Activated naive CD8-positive, alpha-beta T cell treated with anti-CD3 and anti-CD28 coated beads, Interleukin-2, amount 10 ng/mL, durations not matched to agents 7 days and 5 days (primary cell): ENCODE results near the gene RAB11B. TPM values are rescaled to one million over a fixed set of nuclear protein-coding genes. Genes with fewer than 3 reads are reported as not detected.
A peak's percentile ranks its signal among the peaks of the same experiment; 100 is the strongest.
"Not testable (repeated sequence)": the region's sequence is repeated elsewhere in the genome, so short reads cannot be mapped to it uniquely, and the experiment has no call there.

Source experiments
- ATAC-seq: fragments of 150-1000 bp; cut with Tn5 transposase; one replicate; pipeline ENCODE4 v1.10.0; 2021; ENCODE audit warnings: low read depth, moderate library complexity
- POLR2A ChIA-PET: fragments of 350-600 bp; sonication (Branson Sonifier 250); formaldehyde crosslinking; loops from one replicate; lab custom pipeline; 2021; ENCODE audit warnings: antibody characterized with exemption; lab: Charles Lee
- DNase-seq: peaks from one replicate; pipeline ENCODE4 v3.0.0; 2021
- H3K27ac Mint-ChIP-seq: one replicate; pipeline ENCODE4 v1.8.0; 2022; ENCODE audit warnings: mild to moderate bottlenecking, mixed read lengths
- H3K27me3 Mint-ChIP-seq: one replicate; pipeline ENCODE4 v1.8.0; 2022; ENCODE audit warnings: mild to moderate bottlenecking, moderate library complexity, mixed read lengths
- H3K36me3 Mint-ChIP-seq: one replicate; pipeline ENCODE4 v1.8.0; 2021; ENCODE audit warnings: mild to moderate bottlenecking, mixed read lengths
- H3K4me1 Mint-ChIP-seq: one replicate; pipeline ENCODE4 v1.8.0; 2021; ENCODE audit warnings: mixed read lengths
- H3K4me3 Mint-ChIP-seq: one replicate; pipeline ENCODE4 v1.8.0; 2022; ENCODE audit warnings: mild to moderate bottlenecking, moderate library complexity, mixed read lengths
- H3K9me3 Mint-ChIP-seq: one replicate; pipeline ENCODE4 v1.8.0; 2021; ENCODE audit warnings: mixed read lengths
- total RNA-seq, 2 experiments: library from RNA; stranded (reverse); gene quantifications; one replicate each; pipeline ENCODE4 v1.2.3, GENCODE V29; 2021

Gene RAB11B
- total RNA-seq, 2 experiments from 2014 or later = 98.8 to 103 TPM

- Mint-ChIP-seq H3K4me1 (no peaks in the 10 kb centered on the region), H3K9me3 (no peaks in the 10 kb centered on the region), H3K36me3 (peaks cover 4% of the 10 kb centered on the region), H3K4me3 (no peak overlapping the region), H3K27me3 (no peaks in the 10 kb centered on the region), H3K27ac (no peak overlapping the region)
- ATAC-seq (no peak), DNase-seq (no peak)
- POLR2A ChIA-PET = no interaction called here
Observed at GRCh38 chr19:8403820-8404109, 13.6 kb downstream of the RAB11B start.

- no peak overlapping the region for H3K27ac Mint-ChIP-seq
- no peaks in the 10 kb centered on the region for H3K9me3 Mint-ChIP-seq
- H3K36me3 Mint-ChIP-seq = peaks cover 4% of the 10 kb centered on the region
- no peaks in the 10 kb centered on the region for H3K4me1 Mint-ChIP-seq
- POLR2A ChIA-PET = no interaction called here
- DNase-seq = no peak
- ATAC-seq = no peak
- H3K4me3 Mint-ChIP-seq = no peak overlapping the region
- H3K27me3 Mint-ChIP-seq = no peaks in the 10 kb centered on the region
Observed at GRCh38 chr19:8404391-8405151, 14.4 kb downstream of the RAB11B start.

GRCh38 chr19:8410718-8411117, 20.6 kb downstream of the RAB11B start:
- H3K27me3 Mint-ChIP-seq, POLR2A ChIA-PET, H3K27ac Mint-ChIP-seq: not testable (repeated sequence)

GRCh38 chr19:8412783-8413628, 22.8 kb downstream of the RAB11B start, which contains the start of gene MARCHF2:
MARCHF2 (plus strand) TSS chr19:8413305; CDS start chr19:8421841, 8,536 bp downstream.
- POLR2A ChIA-PET = interaction anchor here (0.6 to 4.1 kb wide), 10 partner anchors 8 to 109 kb away, joined by 3 to 27 read pairs (median 4); partner anchors contain the start of genes HNRNPM and ZNF414

More at GRCh38 chr19:8410718-8411117, 20.6 kb downstream of the RAB11B start:
- ATAC-seq, DNase-seq, H3K4me3 Mint-ChIP-seq, H3K9me3 Mint-ChIP-seq, H3K36me3 Mint-ChIP-seq, H3K4me1 Mint-ChIP-seq: not testable (repeated sequence)

GRCh38 chr19:8413629-8413995, 23.5 kb downstream of the RAB11B start:
- peak overlapping the region; percentile 4 for H3K27ac Mint-ChIP-seq
- no peak for DNase-seq
- POLR2A ChIA-PET = interaction anchor here (1.0 to 4.1 kb wide), 7 partner anchors 9 to 101 kb away, joined by 3 to 27 read pairs (median 4); partner anchors contain the start of genes HNRNPM and ZNF414

More at GRCh38 chr19:8412783-8413628, 22.8 kb downstream of the RAB11B start, which contains the start of gene MARCHF2:
- peak; percentile 100 for ATAC-seq
- Mint-ChIP-seq H3K4me3 (peak within 1 kb of the TSS; percentile 77), H3K27me3 (no peaks in the 10 kb centered on the region), H3K9me3 (no peaks in the 10 kb centered on the region), H3K27ac (peak within 1 kb of the TSS; percentile 4), H3K36me3 (no peaks in the 10 kb centered on the region), H3K4me1 (peaks cover 6% of the 10 kb centered on the region)
- DNase-seq = peak; percentile 96

GRCh38 chr19:8416796-8417195, 26.6 kb downstream of the RAB11B start:
- Mint-ChIP-seq H3K27me3 (no peaks in the 10 kb centered on the region), H3K36me3 (no peaks in the 10 kb centered on the region), H3K4me1 (peaks cover 5% of the 10 kb centered on the region), H3K27ac (no peak overlapping the region), H3K9me3 (no peaks in the 10 kb centered on the region), H3K4me3 (no peak overlapping the region)
- DNase-seq (no peak), ATAC-seq (no peak)
- POLR2A ChIA-PET = no interaction called here

More at GRCh38 chr19:8413629-8413995, 23.5 kb downstream of the RAB11B start:
- H3K27me3 Mint-ChIP-seq = no peaks in the 10 kb centered on the region
- H3K9me3 Mint-ChIP-seq = no peaks in the 10 kb centered on the region
- H3K4me3 Mint-ChIP-seq = peak overlapping the region; percentile 77
- ATAC-seq = no peak
- H3K36me3 Mint-ChIP-seq = no peaks in the 10 kb centered on the region
- H3K4me1 Mint-ChIP-seq = peaks cover 8% of the 10 kb centered on the region

- no peaks in the 10 kb centered on the region for H3K27me3 Mint-ChIP-seq
- H3K4me3 Mint-ChIP-seq = no peak overlapping the region
- H3K27ac Mint-ChIP-seq = no peak overlapping the region
- no peaks in the 10 kb centered on the region for H3K9me3 Mint-ChIP-seq
- POLR2A ChIA-PET = interaction anchor here (0.7 to 1.7 kb wide), 2 partner anchors 9 kb away, joined by 3 to 4 read pairs; partner anchors contain the start of gene MARCHF2
- peaks cover 2% of the 10 kb centered on the region for H3K4me1 Mint-ChIP-seq
- ATAC-seq (no peak), DNase-seq (no peak)
- no peaks in the 10 kb centered on the region for H3K36me3 Mint-ChIP-seq
Observed at GRCh38 chr19:8421484-8422461, 31.6 kb downstream of the RAB11B start.

GRCh38 chr19:8423817-8424223, 33.7 kb downstream of the RAB11B start:
- Mint-ChIP-seq H3K4me1 (no peaks in the 10 kb centered on the region), H3K9me3 (no peaks in the 10 kb centered on the region), H3K27ac (peak overlapping the region; percentile 34), H3K27me3 (no peaks in the 10 kb centered on the region), H3K4me3 (no peak overlapping the region), H3K36me3 (peaks cover 3% of the 10 kb centered on the region)
- no peak for DNase-seq
- POLR2A ChIA-PET = interaction anchor here (1.7 kb wide), 1 partner anchor 11 kb away, joined by 4 read pairs; the partner anchor contains the start of gene MARCHF2
- ATAC-seq = no peak

- H3K27me3 Mint-ChIP-seq, H3K27ac Mint-ChIP-seq, ATAC-seq, H3K9me3 Mint-ChIP-seq, H3K4me1 Mint-ChIP-seq, H3K36me3 Mint-ChIP-seq, DNase-seq, H3K4me3 Mint-ChIP-seq: not testable (repeated sequence)
- POLR2A ChIA-PET = interaction anchor here (0.6 to 0.7 kb wide), 2 partner anchors 134 to 621 kb away, joined by 3 to 5 read pairs; no protein-coding TSS in a partner anchor
Observed at GRCh38 chr19:8425331-8425730, 35.2 kb downstream of the RAB11B start.

- H3K36me3 Mint-ChIP-seq = peaks cover 6% of the 10 kb centered on the region
- H3K4me1 Mint-ChIP-seq = peaks cover 3% of the 10 kb centered on the region
- H3K27me3 Mint-ChIP-seq = no peaks in the 10 kb centered on the region
- DNase-seq (no peak), ATAC-seq (no peak)
- no peaks in the 10 kb centered on the region for H3K9me3 Mint-ChIP-seq
- POLR2A ChIA-PET = interaction anchor here (0.6 to 0.7 kb wide), 2 partner anchors 133 to 620 kb away, joined by 3 to 5 read pairs; no protein-coding TSS in a partner anchor
- no peak overlapping the region for H3K27ac Mint-ChIP-seq
- H3K4me3 Mint-ChIP-seq = no peak overlapping the region
Observed at GRCh38 chr19:8426283-8426682, 36.1 kb downstream of the RAB11B start.

GRCh38 chr19:8429044-8429443, 38.9 kb downstream of the RAB11B start:
- no peaks in the 10 kb centered on the region for H3K27me3 Mint-ChIP-seq
- POLR2A ChIA-PET = no interaction called here
- H3K27ac Mint-ChIP-seq = no peak overlapping the region
- no peak overlapping the region for H3K4me3 Mint-ChIP-seq
- H3K36me3 Mint-ChIP-seq = peaks cover 6% of the 10 kb centered on the region
- DNase-seq (no peak), ATAC-seq (no peak)
- peaks cover 3% of the 10 kb centered on the region for H3K4me1 Mint-ChIP-seq
- H3K9me3 Mint-ChIP-seq = no peaks in the 10 kb centered on the region

- DNase-seq (no peak), ATAC-seq (no peak)
- no peaks in the 10 kb centered on the region for H3K9me3 Mint-ChIP-seq
- no peaks in the 10 kb centered on the region for H3K27me3 Mint-ChIP-seq
- peaks cover 3% of the 10 kb centered on the region for H3K4me1 Mint-ChIP-seq
- H3K27ac Mint-ChIP-seq = no peak overlapping the region
- peaks cover 6% of the 10 kb centered on the region for H3K36me3 Mint-ChIP-seq
- POLR2A ChIA-PET = no interaction called here
- H3K4me3 Mint-ChIP-seq = no peak overlapping the region
Observed at GRCh38 chr19:8429826-8430225, 39.7 kb downstream of the RAB11B start.
